GM19438 (cell line): ENCODE measurements around the gene NUDT14.

ENCODE experiments used
- ATAC-seq: cut with Tn5 transposase; IDR thresholded peaks from one replicate; pipeline ENCODE4 v1.9.1; 2021; ENCODE audit warnings: low read depth; ENCODE audit not compliant: unreplicated experiment

NUDT14 gene

GRCh38 chr14:105200074-105200473, 19.0 kb upstream of the NUDT14 start:
- no peak for ATAC-seq

GRCh38 chr14:105199093-105199492, 18.0 kb upstream of the NUDT14 start:
- no peak for ATAC-seq

GRCh38 chr14:105198588-105198987, 17.5 kb upstream of the NUDT14 start:
- ATAC-seq, result no peak

GRCh38 chr14:105197211-105197641, 16.1 kb upstream of the NUDT14 start:
- no peak for ATAC-seq

GRCh38 chr14:105196265-105196960, 15.3 kb upstream of the NUDT14 start:
- no peak for ATAC-seq

- ATAC-seq, result no peak
These were observed 14.6 kb upstream of the NUDT14 start for GRCh38 chr14:105195522-105196264.

GRCh38 chr14:105195051-105195450, 13.9 kb upstream of the NUDT14 start:
- no peak for ATAC-seq

- no peak for ATAC-seq
These were observed 13.0 kb upstream of the NUDT14 start for GRCh38 chr14:105193916-105194782.

- ATAC-seq, result no peak
These were observed 12.0 kb upstream of the NUDT14 start for GRCh38 chr14:105192866-105193731.

GRCh38 chr14:105187935-105188524, 6.9 kb upstream of the NUDT14 start:
- ATAC-seq, result no peak

- no peak for ATAC-seq
These were observed 6.0 kb upstream of the NUDT14 start for GRCh38 chr14:105187116-105187515.

- ATAC-seq, result no peak
These were observed 4.9 kb upstream of the NUDT14 start for GRCh38 chr14:105185973-105186372.

GRCh38 chr14:105185001-105185400, 3.9 kb upstream of the NUDT14 start:
- ATAC-seq, result no peak

GRCh38 chr14:105184461-105184860, 3.3 kb upstream of the NUDT14 start:
- no peak for ATAC-seq

GRCh38 chr14:105182296-105183020, 1.3 kb upstream of the NUDT14 start:
- ATAC-seq, result no peak

GRCh38 chr14:105181549-105182295, 610 bp upstream of the NUDT14 start:
- no peak for ATAC-seq

GRCh38 chr14:105179191-105179590, 1.9 kb downstream of the NUDT14 start:
- ATAC-seq, result no peak

- no peak for ATAC-seq
These were observed 2.3 kb downstream of the NUDT14 start for GRCh38 chr14:105178868-105179140.
